BLaER1 treated with 17β-estradiol and CSF1 and Interleukin-3, amounts not matched to agents 10 nM and 100 nM (cell line): ENCODE results near the gene PAQR5.

Source experiments
- H3K27ac ChIP-seq, 11 experiments: shearing (Covaris generic); formaldehyde crosslinking; 2 replicates each; pipeline ENCODE4 v1.8.1; 2022
- H3K27me3 ChIP-seq, 11 experiments: shearing (Covaris generic); formaldehyde crosslinking; 2 replicates each; pipeline ENCODE4 v1.8.1; 2022
- H3K36me3 ChIP-seq, 11 experiments: shearing (Covaris generic); formaldehyde crosslinking; 2 replicates each; pipeline ENCODE4 v1.8.1; 2022
- H3K4me1 ChIP-seq, 10 experiments: shearing (Covaris generic); formaldehyde crosslinking; 2 replicates each; pipeline ENCODE4 v1.8.1; 2022
- H3K4me2 ChIP-seq, 11 experiments: shearing (Covaris generic); formaldehyde crosslinking; 2 replicates each; pipeline ENCODE4 v1.8.1; 2022
- H3K4me3 ChIP-seq, 10 experiments: shearing (Covaris generic); formaldehyde crosslinking; 2 replicates each; pipeline ENCODE4 v1.8.1; 2022
- H3K9ac ChIP-seq, 11 experiments: shearing (Covaris generic); formaldehyde crosslinking; 2 replicates each; pipeline ENCODE4 v1.8.1; 2022
- H3K9me3 ChIP-seq, 11 experiments: shearing (Covaris generic); formaldehyde crosslinking; replicated peaks in 1 of 11; 2 replicates each; pipeline ENCODE4 v1.8.1; 2022
- H4K20me1 ChIP-seq, 11 experiments: shearing (Covaris generic); formaldehyde crosslinking; 2 replicates each; pipeline ENCODE4 v1.8.1; 2022
- Cebpa-rat ChIP-seq, 11 experiments: shearing (Covaris generic); IDR thresholded peaks; 2 replicates each; pipeline ENCODE4 v1.8.1; 2022

PAQR5 gene

GRCh38 chr15:69351884-69352283 is 53.2 kb downstream of the PAQR5 start:
- no peak overlapping the region for H3K4me3 ChIP-seq
- no peak overlapping the region for H3K27ac ChIP-seq
- no peaks in the 10 kb centered on the region for H3K27me3 ChIP-seq
- no peaks in the 10 kb centered on the region for H4K20me1 ChIP-seq
- H3K36me3 ChIP-seq = no peaks in the 10 kb centered on the region
- H3K4me1 ChIP-seq = no peaks in the 10 kb centered on the region
- H3K9ac ChIP-seq = no peak overlapping the region
- no peak overlapping the region for H3K4me2 ChIP-seq
- no peak for TF ChIP-seq Cebpa-rat (IDR thresholded peaks at IDR 0.05)
- H3K9me3 ChIP-seq = no peaks in the 10 kb centered on the region

GRCh38 chr15:69357773-69358771 is 59.4 kb downstream of the PAQR5 start:
- Histone ChIP-seq H3K4me1 (peaks cover 0 to 12% (median 0%) of the 10 kb centered on the region in 10 experiments; a peak in 4 of 20 replicates), H3K36me3 (no peaks in the 10 kb centered on the region), H3K9me3 (no peaks in the 10 kb centered on the region), H3K9ac (no peak overlapping the region), H3K4me2 (no peak overlapping the region), H3K27me3 (no peaks in the 10 kb centered on the region), H3K4me3 (no peak overlapping the region), H3K27ac (no peak overlapping the region), H4K20me1 (no peaks in the 10 kb centered on the region)
- no peak for TF ChIP-seq Cebpa-rat (IDR thresholded peaks at IDR 0.05)

- no peaks in the 10 kb centered on the region for H3K9me3 ChIP-seq
- H3K9ac ChIP-seq = no peak overlapping the region
- no peak overlapping the region for H3K4me3 ChIP-seq
- H3K27ac ChIP-seq = no peak overlapping the region
- no peaks in the 10 kb centered on the region for H3K27me3 ChIP-seq
- no peak overlapping the region for H3K4me2 ChIP-seq
- no peaks in the 10 kb centered on the region for H3K36me3 ChIP-seq
- H3K4me1 ChIP-seq = peaks cover 0 to 12% (median 0%) of the 10 kb centered on the region in 10 experiments; a peak in 4 of 20 replicates
- H4K20me1 ChIP-seq = no peaks in the 10 kb centered on the region
- no peak for TF ChIP-seq Cebpa-rat (IDR thresholded peaks at IDR 0.05)
These were observed 60.1 kb downstream of the PAQR5 start for GRCh38 chr15:69358850-69359249.

GRCh38 chr15:69359722-69360121 is 61.0 kb downstream of the PAQR5 start:
- TF ChIP-seq Cebpa-rat (IDR thresholded peaks at IDR 0.05) = no peak
- H3K9me3 ChIP-seq = no peaks in the 10 kb centered on the region
- no peak overlapping the region for H3K27ac ChIP-seq
- H3K4me2 ChIP-seq = peak overlapping the region in 3 of 11 experiments; percentile 9 to 61 (median 14); a peak in 4 of 22 replicates
- H3K27me3 ChIP-seq = no peaks in the 10 kb centered on the region
- H3K4me1 ChIP-seq = peaks cover 0 to 12% (median 0%) of the 10 kb centered on the region in 10 experiments; a peak in 4 of 20 replicates
- H3K9ac ChIP-seq = no peak overlapping the region
- H4K20me1 ChIP-seq = no peaks in the 10 kb centered on the region
- H3K4me3 ChIP-seq = no peak overlapping the region
- no peaks in the 10 kb centered on the region for H3K36me3 ChIP-seq

GRCh38 chr15:69360642-69361041 is 61.9 kb downstream of the PAQR5 start:
- H3K4me2 ChIP-seq = peak overlapping the region in 1 of 11 experiments; percentile 8; a peak in 1 of 22 replicates
- H3K36me3 ChIP-seq = no peaks in the 10 kb centered on the region
- H3K4me3 ChIP-seq = no peak overlapping the region
- peaks cover 0 to 12% (median 0%) of the 10 kb centered on the region in 10 experiments; a peak in 4 of 20 replicates for H3K4me1 ChIP-seq
- no peaks in the 10 kb centered on the region for H3K9me3 ChIP-seq
- H3K9ac ChIP-seq = no peak overlapping the region
- H3K27me3 ChIP-seq = no peaks in the 10 kb centered on the region
- no peaks in the 10 kb centered on the region for H4K20me1 ChIP-seq
- TF ChIP-seq Cebpa-rat (IDR thresholded peaks at IDR 0.05) = no peak
- no peak overlapping the region for H3K27ac ChIP-seq

GRCh38 chr15:69367236-69367635 is 68.5 kb downstream of the PAQR5 start:
- H3K4me3 ChIP-seq = no peak overlapping the region
- no peaks in the 10 kb centered on the region for H3K9me3 ChIP-seq
- H3K9ac ChIP-seq = no peak overlapping the region
- no peaks in the 10 kb centered on the region for H3K4me1 ChIP-seq
- no peaks in the 10 kb centered on the region for H4K20me1 ChIP-seq
- no peaks in the 10 kb centered on the region for H3K27me3 ChIP-seq
- TF ChIP-seq Cebpa-rat (IDR thresholded peaks at IDR 0.05) = no peak
- no peaks in the 10 kb centered on the region for H3K36me3 ChIP-seq
- H3K4me2 ChIP-seq = no peak overlapping the region
- no peak overlapping the region for H3K27ac ChIP-seq

- H3K4me2 ChIP-seq = no peak overlapping the region
- no peaks in the 10 kb centered on the region for H3K9me3 ChIP-seq
- H3K27me3 ChIP-seq = no peaks in the 10 kb centered on the region
- no peaks in the 10 kb centered on the region for H3K36me3 ChIP-seq
- no peak overlapping the region for H3K27ac ChIP-seq
- no peak overlapping the region for H3K9ac ChIP-seq
- no peak overlapping the region for H3K4me3 ChIP-seq
- no peaks in the 10 kb centered on the region for H3K4me1 ChIP-seq
- no peak for TF ChIP-seq Cebpa-rat (IDR thresholded peaks at IDR 0.05)
- H4K20me1 ChIP-seq = no peaks in the 10 kb centered on the region
These were observed 70.9 kb downstream of the PAQR5 start for GRCh38 chr15:69369631-69370030.

- Histone ChIP-seq H3K9me3 (no peaks in the 10 kb centered on the region), H3K27ac (no peak overlapping the region), H4K20me1 (no peaks in the 10 kb centered on the region), H3K4me2 (no peak overlapping the region), H3K4me3 (no peak overlapping the region), H3K36me3 (no peaks in the 10 kb centered on the region), H3K27me3 (no peaks in the 10 kb centered on the region), H3K4me1 (no peaks in the 10 kb centered on the region), H3K9ac (no peak overlapping the region)
- no peak for TF ChIP-seq Cebpa-rat (IDR thresholded peaks at IDR 0.05)
These were observed 74.7 kb downstream of the PAQR5 start for GRCh38 chr15:69373406-69373805.

- Histone ChIP-seq H3K4me3 (no peak overlapping the region), H3K27ac (no peak overlapping the region), H3K4me2 (no peak overlapping the region), H3K9ac (no peak overlapping the region), H3K27me3 (no peaks in the 10 kb centered on the region), H4K20me1 (no peaks in the 10 kb centered on the region), H3K9me3 (no peaks in the 10 kb centered on the region), H3K36me3 (no peaks in the 10 kb centered on the region), H3K4me1 (no peaks in the 10 kb centered on the region)
- TF ChIP-seq Cebpa-rat (IDR thresholded peaks at IDR 0.05) = no peak
These were observed 76.6 kb downstream of the PAQR5 start for GRCh38 chr15:69375151-69375790.
